ENCODE measurements around the gene DHRS4. TPM values are rescaled to one million over a fixed set of nuclear protein-coding genes. Genes with fewer than 3 reads are reported as not detected.

Gene DHRS4
- polyA plus RNA-seq, 1 donor from 2014 or later: 7.8 TPM

DNA sequence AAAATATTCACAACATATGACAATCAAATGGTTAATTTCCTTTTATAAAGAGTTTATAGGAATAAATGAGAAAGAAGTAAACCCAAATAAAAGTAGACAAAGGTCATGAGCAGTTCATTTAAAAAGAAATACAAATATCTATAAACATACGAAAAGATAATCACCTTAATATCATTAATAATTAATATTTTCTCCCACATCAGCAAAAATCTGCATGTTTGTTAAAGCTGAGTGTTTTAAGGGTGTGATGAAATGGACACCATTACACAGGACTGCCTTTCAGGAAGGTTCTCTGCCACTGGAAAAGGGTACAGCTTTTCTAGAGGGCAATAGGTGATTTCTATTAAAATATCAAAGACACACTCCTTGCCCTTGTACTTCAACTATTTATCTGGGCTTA, 14.7 kb upstream of the DHRS4 start:
- H3F3A ChIP-seq (ENCODE audit: insufficient read depth, low read length, poor library complexity, severe bottlenecking): no peaks in the 10 kb centered on the region
- H3K36me3 ChIP-seq (ENCODE audit: insufficient read depth, low read length): no peaks in the 10 kb centered on the region
- no peak overlapping the region for H3K27ac ChIP-seq (ENCODE audit: low read length)
- no peak overlapping the region for H3K4me3 ChIP-seq (ENCODE audit: low read length)
- TF ChIP-seq MXI1 (conservative IDR thresholded peaks at IDR 0.05; ENCODE audit: poor library complexity, severe bottlenecking) (no peak), SMC3 (conservative IDR thresholded peaks at IDR 0.05; ENCODE audit: poor library complexity) (no peak), CTCF (IDR thresholded peaks at IDR 0.05; ENCODE audit: poor library complexity, severe bottlenecking) (no peak), POLR2AphosphoS5 (IDR thresholded peaks at IDR 0.05) (no peak), EZH2 (IDR thresholded peaks at IDR 0.05; ENCODE audit: borderline replicate concordance, insufficient read depth, low read length, poor library complexity, severe bottlenecking) (no peak), TAF1 (IDR thresholded peaks at IDR 0.05; ENCODE audit: low read depth) (no peak), RAD21 (conservative IDR thresholded peaks at IDR 0.05) (no peak), EP300 (conservative IDR thresholded peaks at IDR 0.05; ENCODE audit: poor library complexity, severe bottlenecking) (no peak)
- TF ChIP-seq, protein P1, sequence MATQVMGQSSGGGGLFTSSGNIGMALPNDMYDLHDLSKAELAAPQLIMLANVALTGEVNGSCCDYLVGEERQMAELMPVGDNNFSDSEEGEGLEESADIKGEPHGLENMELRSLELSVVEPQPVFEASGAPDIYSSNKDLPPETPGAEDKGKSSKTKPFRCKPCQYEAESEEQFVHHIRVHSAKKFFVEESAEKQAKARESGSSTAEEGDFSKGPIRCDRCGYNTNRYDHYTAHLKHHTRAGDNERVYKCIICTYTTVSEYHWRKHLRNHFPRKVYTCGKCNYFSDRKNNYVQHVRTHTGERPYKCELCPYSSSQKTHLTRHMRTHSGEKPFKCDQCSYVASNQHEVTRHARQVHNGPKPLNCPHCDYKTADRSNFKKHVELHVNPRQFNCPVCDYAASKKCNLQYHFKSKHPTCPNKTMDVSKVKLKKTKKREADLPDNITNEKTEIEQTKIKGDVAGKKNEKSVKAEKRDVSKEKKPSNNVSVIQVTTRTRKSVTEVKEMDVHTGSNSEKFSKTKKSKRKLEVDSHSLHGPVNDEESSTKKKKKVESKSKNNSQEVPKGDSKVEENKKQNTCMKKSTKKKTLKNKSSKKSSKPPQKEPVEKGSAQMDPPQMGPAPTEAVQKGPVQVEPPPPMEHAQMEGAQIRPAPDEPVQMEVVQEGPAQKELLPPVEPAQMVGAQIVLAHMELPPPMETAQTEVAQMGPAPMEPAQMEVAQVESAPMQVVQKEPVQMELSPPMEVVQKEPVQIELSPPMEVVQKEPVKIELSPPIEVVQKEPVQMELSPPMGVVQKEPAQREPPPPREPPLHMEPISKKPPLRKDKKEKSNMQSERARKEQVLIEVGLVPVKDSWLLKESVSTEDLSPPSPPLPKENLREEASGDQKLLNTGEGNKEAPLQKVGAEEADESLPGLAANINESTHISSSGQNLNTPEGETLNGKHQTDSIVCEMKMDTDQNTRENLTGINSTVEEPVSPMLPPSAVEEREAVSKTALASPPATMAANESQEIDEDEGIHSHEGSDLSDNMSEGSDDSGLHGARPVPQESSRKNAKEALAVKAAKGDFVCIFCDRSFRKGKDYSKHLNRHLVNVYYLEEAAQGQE (IDR thresholded peaks at IDR 0.05; ENCODE audit: borderline replicate concordance): no peak
- H3K27me3 ChIP-seq (ENCODE audit: insufficient read depth, low read depth, low read length): no peaks in the 10 kb centered on the region
- peaks cover 3% of the 10 kb centered on the region for H3K9me3 ChIP-seq (ENCODE audit: low read length)
- H3K9ac ChIP-seq (ENCODE audit: low read length): no peak overlapping the region
- no peak overlapping the region for H2AFZ ChIP-seq (ENCODE audit: low read depth, low read length)
- no peaks in the 10 kb centered on the region for H4K20me1 ChIP-seq (ENCODE audit: insufficient read depth)
- no peak overlapping the region for H3K4me2 ChIP-seq (ENCODE audit: low read length)
- H3K9me2 ChIP-seq (ENCODE audit: insufficient read depth, low read length): no peaks in the 10 kb centered on the region
- no peaks in the 10 kb centered on the region for H3K79me2 ChIP-seq (replicated peaks; ENCODE audit: insufficient read depth, low read length)

GRCh38 chr14:23939607-23940326, 13.8 kb upstream of the DHRS4 start:
- no peak overlapping the region for H3K9ac ChIP-seq (ENCODE audit: low read length)
- H3K4me2 ChIP-seq (ENCODE audit: low read length): no peak overlapping the region
- no peaks in the 10 kb centered on the region for H3K27me3 ChIP-seq (ENCODE audit: insufficient read depth, low read depth, low read length)
- TF ChIP-seq POLR2AphosphoS5 (IDR thresholded peaks at IDR 0.05) (no peak), TAF1 (IDR thresholded peaks at IDR 0.05; ENCODE audit: low read depth) (no peak), RAD21 (conservative IDR thresholded peaks at IDR 0.05) (no peak), EP300 (conservative IDR thresholded peaks at IDR 0.05; ENCODE audit: poor library complexity, severe bottlenecking) (no peak), CTCF (IDR thresholded peaks at IDR 0.05; ENCODE audit: poor library complexity, severe bottlenecking) (no peak), MXI1 (conservative IDR thresholded peaks at IDR 0.05; ENCODE audit: poor library complexity, severe bottlenecking) (no peak), SMC3 (conservative IDR thresholded peaks at IDR 0.05; ENCODE audit: poor library complexity) (no peak)
- TF ChIP-seq, protein P1 (IDR thresholded peaks at IDR 0.05; ENCODE audit: borderline replicate concordance): no peak
- H2AFZ ChIP-seq (ENCODE audit: low read depth, low read length): no peak overlapping the region
- no peaks in the 10 kb centered on the region for H3K9me2 ChIP-seq (ENCODE audit: insufficient read depth, low read length)
- H3K4me3 ChIP-seq (ENCODE audit: low read length): no peak overlapping the region
- no peak overlapping the region for H3K27ac ChIP-seq (ENCODE audit: low read length)
- H4K20me1 ChIP-seq (ENCODE audit: insufficient read depth): no peaks in the 10 kb centered on the region
- H3F3A ChIP-seq (ENCODE audit: insufficient read depth, low read length, poor library complexity, severe bottlenecking): no peaks in the 10 kb centered on the region
- no peaks in the 10 kb centered on the region for H3K79me2 ChIP-seq (replicated peaks; ENCODE audit: insufficient read depth, low read length)
- peaks cover 3% of the 10 kb centered on the region for H3K9me3 ChIP-seq (ENCODE audit: low read length)
- no peaks in the 10 kb centered on the region for H3K36me3 ChIP-seq (ENCODE audit: insufficient read depth, low read length)

All from neural cell (in vitro differentiated cells).